Right lobe of liver (tissue), 4 donors: Measurements from ENCODE around the gene RPA1.

Experiments used
- CTCF ChIP-seq, 4 donors: fragments of 200-600 bp in 3 of 4; fragments of 450-650 bp in 1 of 4; IDR thresholded peaks; one replicate each; pipeline versions ENCODE4 v1.5.1 to v1.8.0; 2016 to 2022; ENCODE audit warnings: antibody characterized with exemption in 4 of 4, mild to moderate bottlenecking in 2 of 4
- POLR2A ChIP-seq: fragments of 450-650 bp; IDR thresholded peaks from one replicate; pipeline ENCODE4 v1.6.1; 2017; ENCODE audit warnings: antibody characterized with exemption, mild to moderate bottlenecking
- donor health status: DM: no; HTN: no; CAD: no.
- donor health status: DM: no; HTN: no; CAD: no.
- donor health status: DM: no; HTN: yes; CAD: no.

- TF ChIP-seq CTCF (IDR thresholded peaks at IDR 0.05) (no peak), POLR2A (no peak)
Measured at GRCh38 chr17:1847191-1847590, 17.4 kb downstream of the RPA1 start.
